ENCODE data around the gene TNFRSF21.
A peak's percentile ranks its signal among the peaks of the same experiment; 100 is the strongest.

TNFRSF21 gene

DNA sequence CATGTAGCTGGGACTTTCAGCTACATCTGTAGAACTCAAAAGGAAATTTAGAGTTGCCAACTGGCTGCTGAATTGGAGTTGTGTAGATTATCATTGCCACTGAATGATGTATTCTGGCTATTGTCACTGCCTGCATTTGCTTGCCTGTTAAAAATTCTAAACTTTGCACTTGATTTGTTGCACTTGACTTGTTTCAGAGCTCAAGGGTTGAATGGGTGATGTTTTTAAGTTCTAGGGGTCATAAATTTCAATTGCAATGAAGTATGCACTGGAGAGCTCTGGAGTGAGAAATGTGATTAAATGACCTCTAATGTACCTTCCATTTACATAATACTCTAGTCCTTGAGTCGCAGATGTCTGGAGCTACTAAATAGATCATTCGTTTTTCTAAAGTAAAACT, 102.4 kb downstream of the TNFRSF21 start:
- TF ChIP-seq, protein P1, sequence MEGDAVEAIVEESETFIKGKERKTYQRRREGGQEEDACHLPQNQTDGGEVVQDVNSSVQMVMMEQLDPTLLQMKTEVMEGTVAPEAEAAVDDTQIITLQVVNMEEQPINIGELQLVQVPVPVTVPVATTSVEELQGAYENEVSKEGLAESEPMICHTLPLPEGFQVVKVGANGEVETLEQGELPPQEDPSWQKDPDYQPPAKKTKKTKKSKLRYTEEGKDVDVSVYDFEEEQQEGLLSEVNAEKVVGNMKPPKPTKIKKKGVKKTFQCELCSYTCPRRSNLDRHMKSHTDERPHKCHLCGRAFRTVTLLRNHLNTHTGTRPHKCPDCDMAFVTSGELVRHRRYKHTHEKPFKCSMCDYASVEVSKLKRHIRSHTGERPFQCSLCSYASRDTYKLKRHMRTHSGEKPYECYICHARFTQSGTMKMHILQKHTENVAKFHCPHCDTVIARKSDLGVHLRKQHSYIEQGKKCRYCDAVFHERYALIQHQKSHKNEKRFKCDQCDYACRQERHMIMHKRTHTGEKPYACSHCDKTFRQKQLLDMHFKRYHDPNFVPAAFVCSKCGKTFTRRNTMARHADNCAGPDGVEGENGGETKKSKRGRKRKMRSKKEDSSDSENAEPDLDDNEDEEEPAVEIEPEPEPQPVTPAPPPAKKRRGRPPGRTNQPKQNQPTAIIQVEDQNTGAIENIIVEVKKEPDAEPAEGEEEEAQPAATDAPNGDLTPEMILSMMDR (IDR thresholded peaks at IDR 0.05; ENCODE audit: poor library complexity, severe bottlenecking), result no peak
- Histone ChIP-seq H3K36me3 (ENCODE audit: low read depth) (no peaks in the 10 kb centered on the region), H3K4me1 (ENCODE audit: insufficient read depth, poor library complexity, severe bottlenecking) (peaks cover 7% of the 10 kb centered on the region), H3K9me3 (ENCODE audit: severe bottlenecking) (no peaks in the 10 kb centered on the region), H3K4me3 (ENCODE audit: severe bottlenecking) (no peak overlapping the region), H3K27ac (ENCODE audit: poor library complexity, severe bottlenecking) (no peak overlapping the region), H3K27me3 (ENCODE audit: insufficient read depth, poor library complexity, severe bottlenecking) (no peaks in the 10 kb centered on the region)
- DNase-seq (ENCODE audit: low spot score) (no peak), ATAC-seq (ENCODE audit: low read depth) (no peak)

DNA sequence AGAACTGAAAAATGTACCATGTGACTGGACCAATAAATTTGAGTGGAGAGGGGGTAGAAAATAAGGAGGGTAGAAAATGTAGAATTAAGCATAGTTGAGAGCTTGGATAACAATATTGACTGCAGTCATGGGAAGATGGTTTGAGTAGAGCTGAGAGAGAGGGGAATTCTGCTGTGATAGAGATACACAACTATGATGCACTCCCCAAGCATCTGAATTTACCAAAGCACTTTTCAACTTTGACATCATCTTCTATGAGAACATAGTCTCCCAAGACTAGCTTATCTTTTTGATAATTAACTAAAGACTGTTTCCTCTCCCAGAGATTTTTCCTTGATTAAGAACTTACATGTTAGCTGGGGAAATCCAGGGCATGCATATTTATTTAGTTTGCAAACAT, 103.1 kb downstream of the TNFRSF21 start:
- H3K9me3 ChIP-seq (ENCODE audit: severe bottlenecking), result no peaks in the 10 kb centered on the region
- no peaks in the 10 kb centered on the region for H3K27me3 ChIP-seq (ENCODE audit: insufficient read depth, poor library complexity, severe bottlenecking)
- peaks cover 7% of the 10 kb centered on the region for H3K4me1 ChIP-seq (ENCODE audit: insufficient read depth, poor library complexity, severe bottlenecking)
- H3K27ac ChIP-seq (ENCODE audit: poor library complexity, severe bottlenecking), result no peak overlapping the region
- H3K36me3 ChIP-seq (ENCODE audit: low read depth), result no peaks in the 10 kb centered on the region
- H3K4me3 ChIP-seq (ENCODE audit: severe bottlenecking), result no peak overlapping the region
- ATAC-seq (ENCODE audit: low read depth) (no peak), DNase-seq (ENCODE audit: low spot score) (no peak)
- TF ChIP-seq, protein P1 (IDR thresholded peaks at IDR 0.05; ENCODE audit: poor library complexity, severe bottlenecking), result no peak

DNA sequence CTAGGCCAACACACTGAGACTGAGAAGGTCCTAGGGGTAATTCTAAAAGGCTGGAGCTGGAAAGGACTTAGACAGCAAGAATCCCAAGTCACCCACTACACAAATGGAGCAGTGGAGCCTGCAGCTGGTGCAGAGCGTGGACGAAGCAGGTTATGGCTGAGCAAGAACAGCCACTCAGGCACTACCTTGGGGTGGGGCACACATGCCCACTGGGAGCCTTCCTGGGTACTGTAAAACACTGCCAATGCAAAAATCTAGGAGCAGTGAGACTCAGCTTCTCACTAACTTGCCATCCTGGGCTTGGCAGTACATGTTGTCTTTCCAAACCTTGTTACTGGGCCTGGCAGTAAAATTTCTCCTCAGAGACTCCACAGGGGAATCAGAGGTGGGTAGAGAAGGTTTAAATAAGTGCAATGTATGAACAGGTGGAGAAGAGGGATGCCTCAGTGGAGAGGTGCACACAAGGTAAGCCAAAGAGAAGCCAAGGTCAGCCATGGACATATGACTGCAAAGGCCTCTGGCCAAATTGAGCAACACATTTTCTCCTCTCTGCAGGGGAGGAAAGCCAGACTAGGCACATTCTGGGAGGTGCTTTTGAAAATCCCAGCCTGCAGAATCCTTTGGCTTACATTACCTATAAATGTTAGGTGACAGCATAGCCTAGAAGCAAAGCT, 105.6 kb downstream of the TNFRSF21 start:
- Histone ChIP-seq H3K27ac (ENCODE audit: poor library complexity, severe bottlenecking) (peak overlapping the region; percentile 20), H3K9me3 (ENCODE audit: severe bottlenecking) (no peaks in the 10 kb centered on the region), H3K36me3 (ENCODE audit: low read depth) (no peaks in the 10 kb centered on the region), H3K4me1 (ENCODE audit: insufficient read depth, poor library complexity, severe bottlenecking) (peaks cover 12% of the 10 kb centered on the region), H3K27me3 (ENCODE audit: insufficient read depth, poor library complexity, severe bottlenecking) (no peaks in the 10 kb centered on the region), H3K4me3 (ENCODE audit: severe bottlenecking) (no peak overlapping the region)
- TF ChIP-seq, protein P1 (IDR thresholded peaks at IDR 0.05; ENCODE audit: poor library complexity, severe bottlenecking), result no peak
- ATAC-seq (ENCODE audit: low read depth) (no peak), DNase-seq (ENCODE audit: low spot score) (no peak)

DNA sequence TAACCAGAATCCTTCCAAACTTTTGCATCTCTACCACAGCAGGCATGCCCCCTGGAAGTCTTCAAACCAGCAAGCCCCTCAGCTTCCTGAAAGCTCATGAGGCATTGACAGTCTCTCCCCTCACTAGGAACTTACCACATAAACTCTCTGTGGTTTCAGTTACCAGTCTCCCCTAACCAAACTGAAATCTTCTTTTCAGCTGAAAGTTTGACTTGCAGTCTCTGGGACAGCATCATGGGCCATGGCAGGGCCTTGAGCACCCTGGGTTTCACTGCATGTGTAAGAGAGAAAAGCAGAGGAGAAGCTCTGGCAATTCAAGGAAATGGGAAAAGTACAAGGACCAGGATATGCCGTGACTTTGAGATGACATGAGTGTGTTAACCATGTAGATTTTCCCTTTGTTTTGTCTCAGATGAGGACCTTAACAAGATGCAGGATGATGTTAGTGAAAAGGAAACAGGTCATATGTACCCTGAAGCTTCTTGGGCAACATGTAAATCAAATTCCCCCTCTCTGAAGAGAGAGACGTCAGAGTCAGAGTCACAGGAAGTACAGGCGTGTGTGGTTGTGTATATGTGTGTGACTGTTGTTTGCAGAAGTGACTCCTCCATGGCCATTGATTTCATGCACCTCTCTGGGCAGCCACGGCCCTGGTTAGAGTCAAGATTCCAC, 106.3 kb downstream of the TNFRSF21 start:
- Histone ChIP-seq H3K27me3 (ENCODE audit: insufficient read depth, poor library complexity, severe bottlenecking) (no peaks in the 10 kb centered on the region), H3K9me3 (ENCODE audit: severe bottlenecking) (no peaks in the 10 kb centered on the region), H3K27ac (ENCODE audit: poor library complexity, severe bottlenecking) (no peak overlapping the region), H3K4me3 (ENCODE audit: severe bottlenecking) (no peak overlapping the region), H3K4me1 (ENCODE audit: insufficient read depth, poor library complexity, severe bottlenecking) (peaks cover 13% of the 10 kb centered on the region), H3K36me3 (ENCODE audit: low read depth) (no peaks in the 10 kb centered on the region)
- TF ChIP-seq, protein P1 (IDR thresholded peaks at IDR 0.05; ENCODE audit: poor library complexity, severe bottlenecking), result no peak
- DNase-seq (ENCODE audit: low spot score) (no peak), ATAC-seq (ENCODE audit: low read depth) (no peak)

All from RWPE2 (cell line).